B cell (primary cell): ENCODE data around the gene TCERG1L. TPM values are rescaled to one million over a fixed set of nuclear protein-coding genes. Genes with fewer than 3 reads are reported as not detected.
"Not testable (repeated sequence)": the region's sequence is repeated elsewhere in the genome, so short reads cannot be mapped to it uniquely, and the experiment has no call there.

Experiments used
- ATAC-seq: fragments of 200-7000 bp; cut with Tn5 transposase; one replicate; pipeline ENCODE4 v1.10.0; 2021; ENCODE audit warnings: low read depth, mild to moderate bottlenecking, moderate number of reproducible peaks, moderate library complexity
- CTCF ChIA-PET: fragments of 350-600 bp; sonication (Branson Sonifier 250); formaldehyde crosslinking; loops from one replicate; lab custom pipeline; 2021; ENCODE audit warnings: antibody characterized with exemption, inconsistent platforms; lab: Charles Lee
- POLR2A ChIA-PET: fragments of 350-600 bp; sonication (Branson Sonifier 250); formaldehyde crosslinking; loops from one replicate; lab custom pipeline; 2021; ENCODE audit warnings: antibody characterized with exemption; lab: Charles Lee
- DNase-seq: peaks from one replicate; pipeline ENCODE4 v3.0.0; 2013
- H2AFZ ChIP-seq: 2 replicates; pipeline ENCODE4 v1.6.1; 2012; ENCODE audit warnings: mild to moderate bottlenecking, low read depth, low read length; ENCODE audit not compliant: insufficient read depth, poor library complexity, severe bottlenecking
- H3K27ac ChIP-seq, 2 donors: 1 replicate in 1 of 2; 2 replicates in 1 of 2; pipeline ENCODE4 v1.5.1; 2012 to 2013; ENCODE audit warnings: low read length in 2 of 2, mild to moderate bottlenecking in 2 of 2, moderate library complexity in 1 of 2
- H3K27me3 ChIP-seq, 4 experiments: fragments of 200-600 bp in 1 of 4; sonication (generic) in 1 of 4; replicated peaks in 1 of 4; 1 replicate in 2 of 4; 2 replicates in 2 of 4; pipeline versions ENCODE4 v1.6.1 to v1.7.0; 2013 to 2016; ENCODE audit warnings: low read length in 3 of 4, mild to moderate bottlenecking in 2 of 4, mixed read lengths in 1 of 4, moderate library complexity in 1 of 4; ENCODE audit not compliant: insufficient read depth in 4 of 4, control insufficient read depth in 3 of 4; ENCODE audit errors: control extremely low read depth in 1 of 4
- H3K36me3 ChIP-seq, 2 experiments: replicated peaks in 1 of 2; 1 replicate in 1 of 2; 2 replicates in 1 of 2; pipeline versions ENCODE4 v1.6.1 to v1.7.1; 2013; ENCODE audit warnings: low read length in 1 of 2; ENCODE audit not compliant: insufficient read depth in 2 of 2, control insufficient read depth in 1 of 2; ENCODE audit errors: control extremely low read depth in 1 of 2, extremely low read depth in 1 of 2
- H3K4me1 ChIP-seq, 2 donors: fragments of 200-600 bp in 1 of 2; sonication (generic) in 1 of 2; 1 replicate in 1 of 2; 2 replicates in 1 of 2; pipeline versions ENCODE4 v1.5.1 to v1.6.1; 2013 to 2017; ENCODE audit warnings: low read length in 2 of 2; ENCODE audit not compliant: control insufficient read depth in 2 of 2, insufficient read depth in 2 of 2
- H3K4me2 ChIP-seq: replicated peaks from 2 replicates; pipeline ENCODE3; 2012; ENCODE audit warnings: mild to moderate bottlenecking, low read depth, low read length; ENCODE audit not compliant: poor library complexity, severe bottlenecking
- H3K4me3 ChIP-seq, 5 experiments: fragments of 200-600 bp in 1 of 5; sonication (generic) in 1 of 5; 1 replicate in 3 of 5; 2 replicates in 2 of 5; pipeline versions ENCODE4 v1.5.1 to v1.7.0; 2011 to 2016; ENCODE audit warnings: low read length in 4 of 5, mild to moderate bottlenecking in 4 of 5, low read depth in 2 of 5, control low read depth in 1 of 5, moderate library complexity in 1 of 5; ENCODE audit not compliant: insufficient read depth in 1 of 5; ENCODE audit errors: control extremely low read depth in 1 of 5, extremely low read depth in 1 of 5
- H3K79me2 ChIP-seq: fragments of 200-600 bp; sonication (generic); one replicate; pipeline ENCODE4 v1.6.0; 2016; ENCODE audit warnings: low read length; ENCODE audit not compliant: control insufficient read depth, insufficient read depth
- H3K9ac ChIP-seq: fragments of 200-600 bp; sonication (generic); 2 replicates; pipeline ENCODE4 v1.6.1; 2017; ENCODE audit warnings: mild to moderate bottlenecking, low read length, moderate library complexity
- H3K9me3 ChIP-seq, 3 donors: one replicate each; pipeline versions ENCODE4 v1.6.1 to v1.7.1; 2013; ENCODE audit warnings: low read length in 2 of 3; ENCODE audit not compliant: control insufficient read depth in 2 of 3, insufficient read depth in 1 of 3; ENCODE audit errors: control extremely low read depth in 1 of 3
- H4K20me1 ChIP-seq: 2 replicates; pipeline ENCODE4 v1.6.0; 2012; ENCODE audit warnings: mild to moderate bottlenecking, low read length; ENCODE audit not compliant: insufficient read depth, control insufficient read depth, poor library complexity, severe bottlenecking
- H3K27ac Mint-ChIP-seq: one replicate; pipeline ENCODE4 v1.8.0; 2021; ENCODE audit warnings: mixed read lengths
- H3K27me3 Mint-ChIP-seq: one replicate; pipeline ENCODE4 v1.8.0; 2021; ENCODE audit warnings: mixed read lengths
- H3K4me1 Mint-ChIP-seq: one replicate; pipeline ENCODE4 v1.8.0; 2021; ENCODE audit warnings: mixed read lengths
- H3K4me3 Mint-ChIP-seq: one replicate; pipeline ENCODE4 v1.8.0; 2021; ENCODE audit warnings: mixed read lengths
- H3K9me3 Mint-ChIP-seq: one replicate; pipeline ENCODE4 v1.8.0; 2022; ENCODE audit warnings: mixed read lengths; ENCODE audit not compliant: insufficient read depth
- CTCF ChIP-seq: fragments of 200-600 bp; IDR thresholded peaks from one replicate; pipeline ENCODE4 v1.8.0; 2022; ENCODE audit warnings: antibody characterized with exemption, mild to moderate bottlenecking
- WGBS: methylation state at CpG from one replicate; pipeline ENCODE4 v1.1.5; 2013; ENCODE audit warnings: missing lambda C conversion rate; ENCODE audit not compliant: insufficient coverage; 5-methylcytosine and 5-hydroxymethylcytosine counted together
- intact Hi-C: fragments of 100-400 bp; cut with micrococcal nuclease; formaldehyde crosslinking; loops from one replicate; pipeline ENCODE4 v1.10.0; 2022
- polyA plus RNA-seq: library from polyadenylated mRNA; depleted of rRNA; stranded (reverse); fragments of >200 nt; gene quantifications from 2 replicates; pipeline ENCODE4 v1.2.3, GENCODE V29; 2012
- total RNA-seq, 2 donors: library from RNA; stranded (reverse); fragments of 120-200 nt in 1 of 2; gene quantifications; 1 replicate in 1 of 2; 2 replicates in 1 of 2; pipeline versions ENCODE4 v1.2.3 to v1.2.4, GENCODE V29; 2013 to 2022

The TCERG1L gene
- total and polyA plus RNA-seq, 2 donors (not counting 1 experiment from before 2014, with no cell fraction given), result 0.10 TPM; not detected in 1

- TF ChIP-seq CTCF, result no peak
- Histone ChIP-seq H3K36me3 (no peaks in the 10 kb centered on the region), H2AFZ (no peak overlapping the region), H3K27ac (no peak overlapping the region), H3K27me3 (no peaks in the 10 kb centered on the region), H3K4me2 (no peak overlapping the region), H4K20me1 (no peaks in the 10 kb centered on the region), H3K9me3 (peaks cover 0 to 6% (median 0%) of the 10 kb centered on the region in 3 donors), H3K79me2 (no peaks in the 10 kb centered on the region), H3K4me1 (no peaks in the 10 kb centered on the region), H3K4me3 (no peak overlapping the region), H3K9ac (no peak overlapping the region)
- Mint-ChIP-seq H3K27me3 (peaks cover 25% of the 10 kb centered on the region), H3K4me3 (no peak overlapping the region), H3K9me3 (no peaks in the 10 kb centered on the region), H3K4me1 (no peaks in the 10 kb centered on the region), H3K27ac (no peak overlapping the region)
- CTCF ChIA-PET, result no interaction called here
- no peak for DNase-seq
- ATAC-seq, result no peak
- 88% methylated on average over 1 of the region's 2 CpGs for WGBS
- intact Hi-C loops, result no loop called here
- POLR2A ChIA-PET, result no interaction called here
These were observed 11.5 kb upstream of the TCERG1L start for GRCh38 chr10:131323025-131323424.

GRCh38 chr10:131322575-131322974, 11.1 kb upstream of the TCERG1L start:
- H3K79me2 ChIP-seq, H3K4me3 Mint-ChIP-seq, H3K36me3 ChIP-seq, H3K27ac ChIP-seq, intact Hi-C loops, CTCF ChIA-PET, H3K4me1 Mint-ChIP-seq, ATAC-seq, H3K9me3 ChIP-seq, H4K20me1 ChIP-seq, H3K27me3 ChIP-seq, H2AFZ ChIP-seq, POLR2A ChIA-PET, DNase-seq, H3K4me3 ChIP-seq, H3K9me3 Mint-ChIP-seq, H3K4me2 ChIP-seq, H3K4me1 ChIP-seq, H3K27ac Mint-ChIP-seq, H3K9ac ChIP-seq: not testable (repeated sequence)
- peaks cover 26% of the 10 kb centered on the region for H3K27me3 Mint-ChIP-seq
- 94% methylated on average over 14 of the region's 19 CpGs for WGBS
